ENCODE results near the gene INSIG1.

DNA sequence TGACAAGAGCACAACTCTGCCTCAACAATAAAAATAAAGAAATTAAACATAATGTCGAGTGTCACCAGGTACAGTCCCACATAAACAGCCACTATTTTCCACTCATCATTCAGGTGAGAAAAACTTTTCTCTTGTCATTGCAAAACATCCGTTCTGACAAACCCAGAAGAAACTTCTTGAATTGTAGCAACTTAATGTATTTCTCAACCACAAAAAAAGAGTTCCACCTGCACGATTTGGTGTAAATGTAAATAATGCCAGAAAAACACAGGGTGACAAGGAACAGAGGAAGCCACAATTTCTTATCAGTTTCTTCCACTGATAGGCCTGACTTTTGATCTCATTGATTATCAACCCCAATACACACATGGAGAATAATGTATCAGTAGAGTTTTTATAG is 26.8 kb upstream of the INSIG1 start:
- TF ChIP-seq EZH2 (IDR thresholded peaks at IDR 0.05; ENCODE audit: insufficient read depth, poor library complexity, severe bottlenecking) (no peak), EZH2phosphoT487 (IDR thresholded peaks at IDR 0.05; ENCODE audit: insufficient read depth, low read depth) (no peak)
